Kidney epithelial cell (primary cell): ENCODE data around the gene CD200R1. TPM values are rescaled to one million over a fixed set of nuclear protein-coding genes. Genes with fewer than 3 reads are reported as not detected.

Source experiments
- DNase-seq: peaks from one replicate; pipeline ENCODE4 v3.0.0-alpha.2; 2010; ENCODE audit warnings: low read depth
- H3K27me3 ChIP-seq: 2 replicates; pipeline ENCODE4 v1.6.0; 2011; ENCODE audit warnings: low read length; ENCODE audit not compliant: control insufficient read depth, insufficient read depth
- H3K36me3 ChIP-seq: 2 replicates; pipeline ENCODE4 v1.5.1; 2011; ENCODE audit warnings: low read length; ENCODE audit not compliant: control insufficient read depth, insufficient read depth
- H3K4me3 ChIP-seq: 2 replicates; pipeline ENCODE4 v1.5.1; 2011; ENCODE audit warnings: low read depth, mild to moderate bottlenecking, control low read depth, low read length
- total RNA-seq: library from RNA; depleted of rRNA; stranded (reverse); fragments of >200 nt; gene quantifications from 2 replicates; pipeline ENCODE4 v1.2.3, GENCODE V29; 2015
- TF ChIP-seq, protein P1 (sequence below): IDR thresholded peaks from 2 replicates; pipeline ENCODE4 v1.5.1; 2011; ENCODE audit warnings: mild to moderate bottlenecking, moderate library complexity, low read length, control low read depth, inconsistent platforms; ENCODE audit not compliant: insufficient read depth, poor library complexity, severe bottlenecking

CD200R1 gene
- total RNA-seq, 1 donor from 2014 or later = not detected

DNA sequence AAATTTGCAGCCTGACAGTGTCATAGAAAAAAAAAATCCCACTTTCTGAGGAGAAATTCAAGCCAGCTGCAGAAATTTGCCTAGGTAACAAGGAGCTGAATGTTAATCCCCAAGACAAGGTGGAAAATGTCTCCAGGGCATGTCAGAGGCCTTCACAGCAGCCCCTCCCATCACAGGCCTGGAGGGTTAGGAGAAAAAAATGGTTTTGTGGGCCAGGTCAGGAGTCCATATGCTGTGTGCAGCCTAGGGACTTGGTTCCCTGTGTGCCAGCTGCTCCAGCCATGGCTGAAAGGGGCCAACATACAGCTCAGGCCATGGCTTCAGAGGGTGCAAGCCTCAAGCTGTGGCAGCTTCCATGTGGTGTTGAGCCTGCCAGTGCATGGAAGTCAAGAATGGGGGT is 11.2 kb downstream of the CD200R1 start:
- no peak overlapping the region for H3K4me3 ChIP-seq
- no peaks in the 10 kb centered on the region for H3K36me3 ChIP-seq
- H3K27me3 ChIP-seq = no peaks in the 10 kb centered on the region
- TF ChIP-seq, protein P1, sequence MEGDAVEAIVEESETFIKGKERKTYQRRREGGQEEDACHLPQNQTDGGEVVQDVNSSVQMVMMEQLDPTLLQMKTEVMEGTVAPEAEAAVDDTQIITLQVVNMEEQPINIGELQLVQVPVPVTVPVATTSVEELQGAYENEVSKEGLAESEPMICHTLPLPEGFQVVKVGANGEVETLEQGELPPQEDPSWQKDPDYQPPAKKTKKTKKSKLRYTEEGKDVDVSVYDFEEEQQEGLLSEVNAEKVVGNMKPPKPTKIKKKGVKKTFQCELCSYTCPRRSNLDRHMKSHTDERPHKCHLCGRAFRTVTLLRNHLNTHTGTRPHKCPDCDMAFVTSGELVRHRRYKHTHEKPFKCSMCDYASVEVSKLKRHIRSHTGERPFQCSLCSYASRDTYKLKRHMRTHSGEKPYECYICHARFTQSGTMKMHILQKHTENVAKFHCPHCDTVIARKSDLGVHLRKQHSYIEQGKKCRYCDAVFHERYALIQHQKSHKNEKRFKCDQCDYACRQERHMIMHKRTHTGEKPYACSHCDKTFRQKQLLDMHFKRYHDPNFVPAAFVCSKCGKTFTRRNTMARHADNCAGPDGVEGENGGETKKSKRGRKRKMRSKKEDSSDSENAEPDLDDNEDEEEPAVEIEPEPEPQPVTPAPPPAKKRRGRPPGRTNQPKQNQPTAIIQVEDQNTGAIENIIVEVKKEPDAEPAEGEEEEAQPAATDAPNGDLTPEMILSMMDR = no peak
- DNase-seq = no peak

DNA sequence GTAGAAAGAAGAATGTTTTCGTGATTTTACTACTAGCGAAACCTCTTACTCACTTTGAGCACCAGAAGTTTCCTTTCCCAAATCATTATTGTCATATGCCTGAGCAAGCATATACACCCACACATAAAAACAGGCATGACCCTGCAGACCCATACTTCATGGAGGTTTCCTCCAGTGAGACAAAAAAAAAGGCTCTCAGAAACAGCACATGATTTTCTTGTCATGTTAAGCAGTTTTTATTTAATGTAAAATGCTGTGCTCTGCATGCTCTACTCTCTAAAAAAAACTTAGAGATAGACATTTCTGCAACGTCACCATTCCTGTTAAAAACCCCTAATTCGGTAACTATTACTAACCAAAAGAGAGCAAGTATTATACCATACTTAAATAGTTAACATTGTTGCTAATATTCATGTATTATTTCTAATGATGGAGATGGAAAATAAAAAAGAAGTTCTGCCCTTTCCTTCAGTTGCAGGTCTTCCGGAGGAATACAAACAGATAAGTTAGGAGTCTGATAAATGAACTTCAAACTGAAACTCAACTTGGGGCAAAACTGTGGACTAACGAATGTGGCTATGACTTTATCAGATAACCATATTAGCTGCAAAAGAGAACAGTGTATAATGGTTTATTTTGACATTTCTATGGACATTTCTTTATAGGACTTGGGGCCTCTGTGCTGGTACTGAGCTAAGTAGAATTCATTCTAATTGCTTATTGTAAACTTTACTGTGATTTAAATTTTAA is 15.9 kb downstream of the CD200R1 start:
- H3K36me3 ChIP-seq = no peaks in the 10 kb centered on the region
- H3K4me3 ChIP-seq = no peak overlapping the region
- no peaks in the 10 kb centered on the region for H3K27me3 ChIP-seq
- TF ChIP-seq, protein P1 = no peak
- DNase-seq = no peak

DNA sequence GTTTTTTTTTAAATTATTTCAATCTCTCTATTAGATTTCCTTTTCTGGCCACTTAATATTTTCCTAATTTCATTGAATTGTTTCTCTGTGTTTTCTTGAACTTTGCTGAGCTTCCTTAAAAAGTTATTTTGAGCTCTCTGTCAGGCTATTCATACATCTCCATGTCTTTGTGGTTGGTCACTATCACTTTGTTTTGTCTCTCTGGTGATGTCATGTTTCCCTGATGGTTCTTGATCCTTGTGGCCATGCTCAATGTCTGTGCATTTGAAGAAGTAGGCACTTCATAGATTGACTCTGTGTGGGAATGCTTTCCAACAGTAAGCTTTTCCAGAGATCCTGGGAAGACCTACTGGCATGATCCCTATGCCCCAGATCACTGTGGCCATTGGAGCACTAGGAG is 18.6 kb downstream of the CD200R1 start:
- no peak for DNase-seq

DNA sequence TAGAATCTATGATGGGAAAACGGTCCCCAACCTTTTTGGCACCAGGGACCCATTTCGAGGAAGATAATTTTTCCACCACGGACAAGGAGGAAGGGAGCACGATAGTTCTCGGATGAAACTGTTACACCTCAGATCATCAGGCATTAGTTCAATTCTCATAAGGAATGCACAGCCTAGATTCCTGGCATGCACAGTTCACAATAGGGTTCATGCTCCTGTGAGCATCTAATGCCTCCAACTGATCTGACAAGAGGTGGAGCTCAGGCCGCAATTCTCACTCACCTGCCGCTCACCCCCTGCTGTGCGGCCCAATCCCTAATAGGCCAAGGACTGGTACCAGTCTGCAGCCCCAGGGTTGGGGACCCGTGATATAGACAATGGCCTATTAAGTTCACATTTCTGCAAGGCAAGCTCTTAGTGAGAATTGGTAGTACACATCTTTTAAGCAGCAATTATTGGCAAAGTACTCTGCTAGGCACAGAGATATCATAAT is 26.5 kb downstream of the CD200R1 start:
- H3K27me3 ChIP-seq = no peaks in the 10 kb centered on the region
- TF ChIP-seq, protein P1 = no peak
- no peak overlapping the region for H3K4me3 ChIP-seq
- no peaks in the 10 kb centered on the region for H3K36me3 ChIP-seq
- DNase-seq = no peak

More for the DNA sequence above, 18.6 kb downstream of the CD200R1 start:
- Histone ChIP-seq H3K27me3 (no peaks in the 10 kb centered on the region), H3K4me3 (no peak overlapping the region), H3K36me3 (no peaks in the 10 kb centered on the region)
- TF ChIP-seq, protein P1 = no peak

DNA sequence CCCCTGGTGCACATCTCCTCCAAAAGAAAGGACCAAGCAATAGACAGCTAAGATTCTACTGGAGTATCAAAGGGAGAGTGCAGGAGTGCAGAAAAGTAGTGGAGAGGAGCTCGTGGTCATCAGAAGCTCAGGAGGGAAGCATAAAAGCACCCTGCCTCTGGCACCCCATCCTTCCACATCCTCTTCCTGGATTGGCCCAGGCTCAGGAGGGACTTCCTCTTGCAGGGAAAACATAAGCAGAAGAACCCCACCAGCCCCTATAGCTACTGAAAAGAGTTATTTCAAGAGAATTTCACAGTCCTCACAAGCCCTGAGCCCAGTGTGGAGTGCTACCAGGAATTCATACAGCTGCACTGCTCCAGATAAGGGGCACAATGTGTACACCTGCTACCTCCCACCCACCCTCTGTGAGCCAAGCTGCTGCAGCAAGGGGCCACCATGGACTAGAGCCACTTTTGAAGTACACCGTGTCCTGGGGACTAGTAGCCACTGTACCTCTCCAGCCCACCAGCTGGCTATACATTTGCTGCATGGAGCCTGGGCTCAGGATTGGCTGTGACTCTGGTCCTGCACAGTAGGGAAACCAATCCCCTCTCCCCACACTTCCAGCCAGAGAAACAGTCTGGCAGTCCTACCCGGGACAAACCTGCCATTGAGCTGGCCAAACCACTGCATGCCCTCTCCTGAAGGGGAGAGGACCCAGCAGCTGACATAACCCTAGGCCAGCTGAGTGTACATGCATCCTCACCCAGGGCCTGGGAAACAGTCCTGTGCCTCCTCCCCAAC is 43.0 kb downstream of the CD200R1 start:
- no peaks in the 10 kb centered on the region for H3K36me3 ChIP-seq
- no peak for DNase-seq
- no peaks in the 10 kb centered on the region for H3K27me3 ChIP-seq
- TF ChIP-seq, protein P1 = no peak
- no peak overlapping the region for H3K4me3 ChIP-seq

DNA sequence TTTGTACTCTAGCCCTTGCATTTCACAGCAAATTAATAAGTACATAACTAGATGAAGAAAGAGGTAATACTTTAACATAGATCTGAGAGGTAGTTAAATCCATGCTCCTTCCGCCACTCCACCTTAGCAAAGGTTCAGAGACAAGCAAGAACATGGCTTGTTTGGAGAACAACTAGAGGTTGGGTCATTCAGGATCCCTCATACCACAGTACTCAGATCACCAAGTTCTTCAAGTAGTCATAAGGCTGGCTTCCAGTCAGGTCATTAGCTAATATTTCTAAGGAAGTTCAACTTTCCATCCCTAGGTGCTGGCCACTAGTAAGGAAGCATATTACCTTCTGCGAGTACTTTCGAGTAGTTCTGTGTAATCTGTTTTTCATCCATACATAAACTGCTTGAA is 44.1 kb downstream of the CD200R1 start:
- no peaks in the 10 kb centered on the region for H3K27me3 ChIP-seq
- TF ChIP-seq, protein P1 = no peak
- H3K4me3 ChIP-seq = no peak overlapping the region
- H3K36me3 ChIP-seq = no peaks in the 10 kb centered on the region
- DNase-seq = no peak
